IMR-90 (cell line): ENCODE results near the gene FOXN4. TPM values are rescaled to one million over a fixed set of nuclear protein-coding genes. Genes with fewer than 3 reads are reported as not detected.

Experiments
- ATAC-seq: fragments of 200-7000 bp; cut with Tn5 transposase; 2 replicates; pipeline ENCODE4 v1.9.1; 2020; ENCODE audit warnings: low read depth, mild to moderate bottlenecking, moderate library complexity
- BruUV-seq: library from RNA; stranded (reverse); fragments of 400-500 nt; replicated peaks from 2 replicates; lab custom pipeline; 2021; lab: Mats Ljungman, UMichigan
- CTCF ChIA-PET: fragments of 300-600 bp; formaldehyde crosslinking; extraction: SDS; loops from one replicate; lab custom pipeline; 2021; ENCODE audit warnings: antibody characterized with exemption; lab: Yijun Ruan, JAX
- POLR2A ChIA-PET: fragments of 300-600 bp; sonication (Branson Sonifier 250); formaldehyde crosslinking; loops from one replicate; lab custom pipeline; 2022; ENCODE audit warnings: antibody characterized with exemption; ENCODE audit not compliant: unreplicated experiment; lab: Charles Lee
- DNase-seq: peaks from one replicate; pipeline ENCODE4 v3.0.0; 2013
- H2AFZ ChIP-seq: replicated peaks from 2 replicates; pipeline ENCODE3; 2013; ENCODE audit warnings: low read length, mild to moderate bottlenecking; ENCODE audit not compliant: poor library complexity
- H2AK5ac ChIP-seq: 2 replicates; pipeline ENCODE4 v1.6.1; 2013; ENCODE audit warnings: low read depth, low read length, inconsistent platforms
- H2AK9ac ChIP-seq: replicated peaks from 2 replicates; pipeline ENCODE3; 2013; ENCODE audit warnings: mild to moderate bottlenecking, low read depth, low read length, moderate library complexity; ENCODE audit not compliant: poor library complexity
- H2BK120ac ChIP-seq: 2 replicates; pipeline ENCODE4 v1.6.1; 2013; ENCODE audit warnings: low read depth, low read length, inconsistent platforms
- H2BK15ac ChIP-seq: 3 replicates; pipeline ENCODE4 v1.6.1; 2013; ENCODE audit warnings: low read depth, low read length, inconsistent platforms
- H2BK20ac ChIP-seq: 2 replicates; pipeline ENCODE4 v1.6.1; 2013; ENCODE audit warnings: low read depth, mild to moderate bottlenecking, inconsistent platforms, low read length, moderate library complexity
- H2BK5ac ChIP-seq: 2 replicates; pipeline ENCODE4 v1.6.1; 2013; ENCODE audit warnings: mild to moderate bottlenecking, low read depth, low read length, inconsistent platforms; ENCODE audit not compliant: poor library complexity, severe bottlenecking
- H3K14ac ChIP-seq: replicated peaks from 2 replicates; pipeline ENCODE4 v1.6.1; 2013; ENCODE audit warnings: low read depth, low read length, inconsistent platforms
- H3K18ac ChIP-seq: 2 replicates; pipeline ENCODE4 v1.6.1; 2013; ENCODE audit warnings: low read depth, low read length, control low read depth
- H3K23ac ChIP-seq: 2 replicates; pipeline ENCODE4 v1.6.1; 2013; ENCODE audit warnings: low read depth, low read length, inconsistent platforms
- H3K27ac ChIP-seq: 2 replicates; pipeline ENCODE4 v1.5.1; 2013; ENCODE audit warnings: mild to moderate bottlenecking, control low read depth, low read length; ENCODE audit not compliant: insufficient read depth
- H3K27me3 ChIP-seq: 2 replicates; pipeline ENCODE4 v1.6.1; 2013; ENCODE audit warnings: low read length; ENCODE audit not compliant: control insufficient read depth, insufficient read depth
- H3K36me3 ChIP-seq: 2 replicates; pipeline ENCODE4 v1.6.1; 2013; ENCODE audit warnings: low read length, mixed read lengths; ENCODE audit not compliant: control insufficient read depth, insufficient read depth
- H3K4ac ChIP-seq: 2 replicates; pipeline ENCODE4 v1.6.1; 2013; ENCODE audit warnings: low read depth, low read length, inconsistent platforms
- H3K4me1 ChIP-seq: 2 replicates; pipeline ENCODE4 v1.6.1; 2013; ENCODE audit warnings: low read length, mixed read lengths; ENCODE audit not compliant: control insufficient read depth, insufficient read depth
- H3K4me2 ChIP-seq: 2 replicates; pipeline ENCODE4 v1.6.1; 2013; ENCODE audit warnings: low read depth, mild to moderate bottlenecking, control low read depth, low read length, moderate library complexity
- H3K4me3 ChIP-seq: 2 replicates; pipeline ENCODE4 v1.5.1; 2013; ENCODE audit warnings: low read depth, mild to moderate bottlenecking, control low read depth, low read length, moderate library complexity; ENCODE audit not compliant: insufficient read depth
- H3K56ac ChIP-seq: 2 replicates; pipeline ENCODE4 v1.6.1; 2013; ENCODE audit warnings: low read length, inconsistent platforms; ENCODE audit not compliant: insufficient read depth; ENCODE audit errors: extremely low read depth
- H3K79me1 ChIP-seq, 2 experiments: 2 replicates each; pipeline ENCODE4 v1.6.1; 2013; ENCODE audit warnings: low read length in 2 of 2, inconsistent platforms in 1 of 2, low read depth in 1 of 2
- H3K9ac ChIP-seq: 2 replicates; pipeline ENCODE4 v1.6.1; 2013; ENCODE audit warnings: low read depth, low read length, control low read depth
- H3K9me1 ChIP-seq: 2 replicates; pipeline ENCODE4 v1.6.1; 2013; ENCODE audit warnings: low read length, inconsistent platforms; ENCODE audit not compliant: insufficient read depth
- H3K9me3 ChIP-seq: 2 replicates; pipeline ENCODE4 v1.6.1; 2013; ENCODE audit warnings: low read length; ENCODE audit not compliant: control insufficient read depth, insufficient read depth
- H4K20me1 ChIP-seq: 2 replicates; pipeline ENCODE4 v1.6.1; 2013; ENCODE audit warnings: low read length, inconsistent platforms; ENCODE audit not compliant: insufficient read depth
- H4K5ac ChIP-seq: 2 replicates; pipeline ENCODE4 v1.6.1; 2013; ENCODE audit warnings: mild to moderate bottlenecking, low read depth, low read length, control low read depth
- H4K8ac ChIP-seq, 2 experiments: 2 replicates each; pipeline ENCODE4 v1.6.1; 2013; ENCODE audit warnings: low read depth in 2 of 2, low read length in 2 of 2, control low read depth in 1 of 2, inconsistent platforms in 1 of 2
- H4K91ac ChIP-seq: 2 replicates; pipeline ENCODE4 v1.6.1; 2013; ENCODE audit warnings: low read depth, low read length, inconsistent platforms; ENCODE audit not compliant: insufficient read depth
- BHLHE40 ChIP-seq: fragments of 150-350 bp; IDR thresholded peaks from 2 replicates; pipeline ENCODE4 v1.6.1; 2016; ENCODE audit warnings: mild to moderate bottlenecking, low read depth, low read length
- CEBPB ChIP-seq: IDR thresholded peaks from 2 replicates; pipeline ENCODE4 v1.6.1; 2012; ENCODE audit warnings: low read depth, low read length, improper control_type of control experiment
- CHD1 ChIP-seq: IDR thresholded peaks from 2 replicates; pipeline ENCODE4 v1.6.1; 2012; ENCODE audit warnings: low read depth, low read length, improper control_type of control experiment
- CTCF ChIP-seq: conservative IDR thresholded peaks from 2 replicates; pipeline ENCODE4 v1.5.1; 2012; ENCODE audit warnings: mild to moderate bottlenecking, low read depth, low read length, improper control_type of control experiment
- ELK1 ChIP-seq: fragments of 150-350 bp; IDR thresholded peaks from 2 replicates; pipeline ENCODE4 v1.6.1; 2016; ENCODE audit warnings: low read depth, mild to moderate bottlenecking, low read length, moderate library complexity, borderline replicate concordance
- FOS ChIP-seq: fragments of 150-350 bp; IDR thresholded peaks from 2 replicates; pipeline ENCODE4 v1.6.1; 2016; ENCODE audit warnings: low read depth, low read length
- MAFK ChIP-seq: IDR thresholded peaks from 2 replicates; pipeline ENCODE4 v1.6.1; 2012; ENCODE audit warnings: low read depth, low read length, improper control_type of control experiment
- MXI1 ChIP-seq: IDR thresholded peaks from 2 replicates; pipeline ENCODE4 v1.6.1; 2012; ENCODE audit warnings: low read depth, mild to moderate bottlenecking, low read length, moderate library complexity, borderline replicate concordance
- POLR2A ChIP-seq: IDR thresholded peaks from 2 replicates; pipeline ENCODE4 v1.6.1; 2012; ENCODE audit warnings: mild to moderate bottlenecking, low read depth, low read length
- SMC3 ChIP-seq: fragments of 150-350 bp; IDR thresholded peaks from 2 replicates; pipeline ENCODE4 v1.6.1; 2016; ENCODE audit warnings: low read depth, mild to moderate bottlenecking, antibody characterized with exemption, low read length, moderate library complexity
- WGBS, 2 experiments: methylation state at CpG; one replicate each; pipeline versions ENCODE4 v1.1.5 to v1.1.7; 2013; ENCODE audit warnings: missing lambda C conversion rate in 2 of 2; ENCODE audit not compliant: insufficient read length in 1 of 2; ENCODE audit errors: extremely low coverage in 2 of 2; 5-methylcytosine and 5-hydroxymethylcytosine counted together
- dilution Hi-C: fragments of 300-500 bp; cut with HindIII; formaldehyde crosslinking; loops from one replicate; pipeline ENCODE4 v1.14.3; 2018; ENCODE audit warnings: low sequenced_read_pairs; ENCODE audit not compliant: unreplicated experiment
- in situ Hi-C: fragments of 300-500 bp; cut with MboI; formaldehyde crosslinking; loops from 3 replicates; pipeline ENCODE4 v1.14.3; 2019; ENCODE audit warnings: low sequenced_read_pairs, inconsistent platforms, mixed read lengths
- intact Hi-C: fragments of 100-400 bp; cut with micrococcal nuclease; formaldehyde crosslinking; loops from 2 replicates; pipeline ENCODE4 v1.10.0; 2022
- polyA plus RNA-seq, 3 experiments: library from polyadenylated mRNA; depleted of rRNA; stranded (reverse); fragments of >200 nt; gene quantifications; 2 replicates each; pipeline ENCODE4 v1.2.3, GENCODE V29; 2012; ENCODE audit warnings: low replicate concordance in 1 of 3
- total RNA-seq: library from RNA; depleted of rRNA; stranded (reverse); fragments of >200 nt; gene quantifications from 2 replicates; pipeline ENCODE4 v1.2.3, GENCODE V29; 2012

Gene FOXN4
- total and polyA plus RNA-seq, 2 of the 4 experiments (the other 2 are of a cell fraction): not detected

- BruUV-seq: no TSS peak
- WGBS, 2 experiments: no CpG with 5 or more reads among the region's 9 CpGs
- no peak overlapping the region for H4K8ac ChIP-seq
- H3K79me1 ChIP-seq: no peaks in the 10 kb centered on the region
- no peak overlapping the region for H3K4me3 ChIP-seq
- peaks cover 6% of the 10 kb centered on the region for H3K36me3 ChIP-seq
- no peak overlapping the region for H3K9ac ChIP-seq
- H3K9me1 ChIP-seq: no peaks in the 10 kb centered on the region
- no peak for DNase-seq
- H2AFZ ChIP-seq: no peak overlapping the region
- no peak overlapping the region for H4K5ac ChIP-seq
- in situ Hi-C loops: no loop called here
- no peak overlapping the region for H3K4me2 ChIP-seq
- no peak overlapping the region for H2BK5ac ChIP-seq
- ChIA-PET POLR2A (no interaction called here), CTCF (no interaction called here)
- H3K4me1 ChIP-seq: no peaks in the 10 kb centered on the region
- no peaks in the 10 kb centered on the region for H3K27me3 ChIP-seq
- TF ChIP-seq ELK1: no peak
- TF ChIP-seq FOS: no peak
- TF ChIP-seq SMC3: no peak
- no peak for TF ChIP-seq CTCF
- TF ChIP-seq MXI1: no peak
- no peak for TF ChIP-seq POLR2A
- no peak for TF ChIP-seq CHD1
- TF ChIP-seq BHLHE40: no peak
- TF ChIP-seq CEBPB: no peak
- TF ChIP-seq MAFK: no peak
- intact Hi-C loops: no loop called here
- no peak overlapping the region for H2BK15ac ChIP-seq
- no peak overlapping the region for H3K23ac ChIP-seq
- H2AK9ac ChIP-seq: no peak overlapping the region
- H3K4ac ChIP-seq: no peak overlapping the region
- H3K56ac ChIP-seq: no peak overlapping the region
- H4K20me1 ChIP-seq: no peaks in the 10 kb centered on the region
- H3K18ac ChIP-seq: no peak overlapping the region
- dilution Hi-C loops: no loop called here
- no peak overlapping the region for H2BK20ac ChIP-seq
- no peaks in the 10 kb centered on the region for H3K9me3 ChIP-seq
- no peak overlapping the region for H4K91ac ChIP-seq
- H2BK120ac ChIP-seq: no peak overlapping the region
- ATAC-seq: no peak
- no peak overlapping the region for H2AK5ac ChIP-seq
- H3K27ac ChIP-seq: no peak overlapping the region
- no peak overlapping the region for H3K14ac ChIP-seq
These were observed 61.0 kb downstream of the FOXN4 start for GRCh38 chr12:109247831-109248654.
